ENCODE measurements around the gene RGS2.

Gene RGS2

GRCh38 chr1:192783791-192784190 is 25.0 kb upstream of the RGS2 start:
- no peak overlapping the region for H3K27ac Mint-ChIP-seq
- H3K36me3 Mint-ChIP-seq (ENCODE audit: low read depth): no peaks in the 10 kb centered on the region
- intact Hi-C loops (cut with micrococcal nuclease): no loop called here
- no peaks in the 10 kb centered on the region for H3K27me3 Mint-ChIP-seq
- H3K4me1 Mint-ChIP-seq (ENCODE audit: low read depth): no peaks in the 10 kb centered on the region
- H3K9me3 Mint-ChIP-seq: peaks cover 11% of the 10 kb centered on the region
- H3K4me3 Mint-ChIP-seq: no peak overlapping the region

GRCh38 chr1:192784397-192784796 is 24.4 kb upstream of the RGS2 start:
- Mint-ChIP-seq H3K36me3 (ENCODE audit: low read depth) (no peaks in the 10 kb centered on the region), H3K27me3 (no peaks in the 10 kb centered on the region), H3K9me3 (peaks cover 10% of the 10 kb centered on the region), H3K4me3 (no peak overlapping the region), H3K27ac (no peak overlapping the region), H3K4me1 (ENCODE audit: low read depth) (no peaks in the 10 kb centered on the region)
- intact Hi-C loops (cut with micrococcal nuclease): no loop called here

- Mint-ChIP-seq H3K9me3 (no peaks in the 10 kb centered on the region), H3K4me1 (ENCODE audit: low read depth) (no peaks in the 10 kb centered on the region), H3K27me3 (no peaks in the 10 kb centered on the region), H3K36me3 (ENCODE audit: low read depth) (no peaks in the 10 kb centered on the region), H3K4me3 (no peak overlapping the region), H3K27ac (no peak overlapping the region)
- intact Hi-C loops (cut with micrococcal nuclease): no loop called here
These were observed 22.3 kb upstream of the RGS2 start for GRCh38 chr1:192786576-192786975.

GRCh38 chr1:192787914-192788585 is 20.8 kb upstream of the RGS2 start:
- no peaks in the 10 kb centered on the region for H3K27me3 Mint-ChIP-seq
- H3K4me1 Mint-ChIP-seq (ENCODE audit: low read depth): no peaks in the 10 kb centered on the region
- no peaks in the 10 kb centered on the region for H3K36me3 Mint-ChIP-seq (ENCODE audit: low read depth)
- no peak overlapping the region for H3K4me3 Mint-ChIP-seq
- H3K27ac Mint-ChIP-seq: no peak overlapping the region
- no peaks in the 10 kb centered on the region for H3K9me3 Mint-ChIP-seq
- intact Hi-C loops (cut with micrococcal nuclease): no loop called here

GRCh38 chr1:192789871-192790270 is 19.0 kb upstream of the RGS2 start:
- Mint-ChIP-seq H3K9me3 (no peaks in the 10 kb centered on the region), H3K4me3 (no peak overlapping the region), H3K27ac (no peak overlapping the region), H3K4me1 (ENCODE audit: low read depth) (no peaks in the 10 kb centered on the region), H3K36me3 (ENCODE audit: low read depth) (no peaks in the 10 kb centered on the region), H3K27me3 (no peaks in the 10 kb centered on the region)
- intact Hi-C loops (cut with micrococcal nuclease): no loop called here

GRCh38 chr1:192792628-192793027 is 16.2 kb upstream of the RGS2 start:
- Mint-ChIP-seq H3K9me3 (no peaks in the 10 kb centered on the region), H3K36me3 (ENCODE audit: low read depth) (no peaks in the 10 kb centered on the region), H3K4me3 (no peak overlapping the region), H3K4me1 (ENCODE audit: low read depth) (peaks cover 10% of the 10 kb centered on the region), H3K27me3 (no peaks in the 10 kb centered on the region), H3K27ac (no peak overlapping the region)
- intact Hi-C loops (cut with micrococcal nuclease): no loop called here

- Mint-ChIP-seq H3K4me1 (ENCODE audit: low read depth) (peaks cover 13% of the 10 kb centered on the region), H3K27me3 (no peaks in the 10 kb centered on the region), H3K4me3 (no peak overlapping the region), H3K27ac (no peak overlapping the region), H3K9me3 (no peaks in the 10 kb centered on the region), H3K36me3 (ENCODE audit: low read depth) (no peaks in the 10 kb centered on the region)
- intact Hi-C loops (cut with micrococcal nuclease): no loop called here
These were observed 14.7 kb upstream of the RGS2 start for GRCh38 chr1:192793983-192794767.

GRCh38 chr1:192794768-192795035 is 14.1 kb upstream of the RGS2 start:
- Mint-ChIP-seq H3K4me3 (no peak overlapping the region), H3K9me3 (no peaks in the 10 kb centered on the region), H3K36me3 (ENCODE audit: low read depth) (no peaks in the 10 kb centered on the region), H3K27ac (no peak overlapping the region), H3K4me1 (ENCODE audit: low read depth) (peaks cover 13% of the 10 kb centered on the region), H3K27me3 (no peaks in the 10 kb centered on the region)
- intact Hi-C loops (cut with micrococcal nuclease): loop anchor here (5.0 kb wide), 1 partner anchor 322 kb away; no protein-coding TSS in a partner anchor

- no peak overlapping the region for H3K4me3 Mint-ChIP-seq
- no peak overlapping the region for H3K27ac Mint-ChIP-seq
- peaks cover 13% of the 10 kb centered on the region for H3K4me1 Mint-ChIP-seq (ENCODE audit: low read depth)
- H3K27me3 Mint-ChIP-seq: no peaks in the 10 kb centered on the region
- intact Hi-C loops (cut with micrococcal nuclease): loop anchor here (5.0 kb wide), 1 partner anchor 324 kb away; no protein-coding TSS in a partner anchor
- no peaks in the 10 kb centered on the region for H3K36me3 Mint-ChIP-seq (ENCODE audit: low read depth)
- H3K9me3 Mint-ChIP-seq: no peaks in the 10 kb centered on the region
These were observed 12.8 kb upstream of the RGS2 start for GRCh38 chr1:192795916-192796618.

GRCh38 chr1:192797143-192797542 is 11.7 kb upstream of the RGS2 start:
- H3K36me3 Mint-ChIP-seq (ENCODE audit: low read depth): no peaks in the 10 kb centered on the region

GRCh38 chr1:192797891-192798290 is 10.9 kb upstream of the RGS2 start:
- Mint-ChIP-seq H3K4me3 (no peak overlapping the region), H3K27me3 (no peaks in the 10 kb centered on the region), H3K4me1 (ENCODE audit: low read depth) (peaks cover 13% of the 10 kb centered on the region), H3K9me3 (no peaks in the 10 kb centered on the region), H3K27ac (peak overlapping the region; percentile 52), H3K36me3 (ENCODE audit: low read depth) (no peaks in the 10 kb centered on the region)
- intact Hi-C loops (cut with micrococcal nuclease): loop anchor here (5.0 kb wide), 1 partner anchor 326 kb away; no protein-coding TSS in a partner anchor

More at GRCh38 chr1:192797143-192797542, 11.7 kb upstream of the RGS2 start:
- peak overlapping the region; percentile 52 for H3K27ac Mint-ChIP-seq
- no peak overlapping the region for H3K4me3 Mint-ChIP-seq
- H3K27me3 Mint-ChIP-seq: no peaks in the 10 kb centered on the region
- intact Hi-C loops (cut with micrococcal nuclease): loop anchor here (5.0 kb wide), 1 partner anchor 325 kb away; no protein-coding TSS in a partner anchor
- peaks cover 13% of the 10 kb centered on the region for H3K4me1 Mint-ChIP-seq (ENCODE audit: low read depth)
- no peaks in the 10 kb centered on the region for H3K9me3 Mint-ChIP-seq

- no peak overlapping the region for H3K4me3 Mint-ChIP-seq
- no peak overlapping the region for H3K27ac Mint-ChIP-seq
- intact Hi-C loops (cut with micrococcal nuclease): loop anchor here (10.0 kb wide), 1 partner anchor 647 kb away; the partner anchor contains the start of gene RGS18
- peaks cover 7% of the 10 kb centered on the region for H3K4me1 Mint-ChIP-seq (ENCODE audit: low read depth)
- no peaks in the 10 kb centered on the region for H3K27me3 Mint-ChIP-seq
- H3K36me3 Mint-ChIP-seq (ENCODE audit: low read depth): no peaks in the 10 kb centered on the region
- H3K9me3 Mint-ChIP-seq: no peaks in the 10 kb centered on the region
These were observed 7.4 kb upstream of the RGS2 start for GRCh38 chr1:192801451-192801850.

- intact Hi-C loops (cut with micrococcal nuclease): loop anchor here (10.0 kb wide), 1 partner anchor 648 kb away; the partner anchor contains the start of gene RGS18
- Mint-ChIP-seq H3K4me1 (ENCODE audit: low read depth) (peaks cover 13% of the 10 kb centered on the region), H3K27me3 (no peaks in the 10 kb centered on the region), H3K36me3 (ENCODE audit: low read depth) (no peaks in the 10 kb centered on the region), H3K9me3 (no peaks in the 10 kb centered on the region), H3K27ac (no peak overlapping the region), H3K4me3 (no peak overlapping the region)
These were observed 6.4 kb upstream of the RGS2 start for GRCh38 chr1:192802406-192802805.

GRCh38 chr1:192803501-192803900 is 5.3 kb upstream of the RGS2 start:
- Mint-ChIP-seq H3K36me3 (ENCODE audit: low read depth) (peaks cover 1% of the 10 kb centered on the region), H3K4me1 (ENCODE audit: low read depth) (peaks cover 15% of the 10 kb centered on the region), H3K4me3 (no peak overlapping the region), H3K27me3 (no peaks in the 10 kb centered on the region), H3K27ac (no peak overlapping the region), H3K9me3 (no peaks in the 10 kb centered on the region)
- intact Hi-C loops (cut with micrococcal nuclease): loop anchor here (10.0 kb wide), 1 partner anchor 649 kb away; the partner anchor contains the start of gene RGS18
